Measurements from ENCODE around the gene RPTOR. TPM values are rescaled to one million over a fixed set of nuclear protein-coding genes. Genes with fewer than 3 reads are reported as not detected.

RPTOR gene
- total and polyA plus RNA-seq, 2 donors (not counting 3 experiments of a cell fraction or from before 2014, with no cell fraction given) = 10.7 to 41.8 TPM

- no peak for DNase-seq (ENCODE audit: low read depth, low spot score)
- no peaks in the 10 kb centered on the region for H3K36me3 ChIP-seq (ENCODE audit: control insufficient read depth in 2 of 2, extremely low read depth in 1 of 2, insufficient read depth in 2 of 2, low read length in 2 of 2)
- no peak overlapping the region for H3K4me3 ChIP-seq (replicated peaks in 1 of 3; ENCODE audit: insufficient read depth in 1 of 3, low read depth in 1 of 3, low read length in 3 of 3)
- no peak overlapping the region for H3K27ac ChIP-seq (ENCODE audit: insufficient read depth, low read depth, low read length)
- no peaks in the 10 kb centered on the region for H3K79me2 ChIP-seq (ENCODE audit: control insufficient read depth, insufficient read depth, low read length)
- no peaks in the 10 kb centered on the region for H3K9me3 ChIP-seq (replicated peaks; ENCODE audit: control insufficient read depth, insufficient read depth, low read length)
- H3K27me3 ChIP-seq (ENCODE audit: control insufficient read depth in 2 of 2, insufficient read depth in 2 of 2, low read length in 2 of 2) = peaks cover 22 to 29% of the 10 kb centered on the region in 2 experiments
- no peak overlapping the region for H2AFZ ChIP-seq (ENCODE audit: low read depth, low read length)
- no peak overlapping the region for H3K4me2 ChIP-seq (ENCODE audit: insufficient read depth, low read length)
- no peak for TF ChIP-seq MYC (IDR thresholded peaks at IDR 0.05; ENCODE audit: low read depth, low read length)
- TF ChIP-seq JUN (IDR thresholded peaks at IDR 0.05; ENCODE audit: borderline replicate concordance, insufficient read depth, insufficient read length, low read depth) = no peak
- no peak for TF ChIP-seq MAX (IDR thresholded peaks at IDR 0.05; ENCODE audit: insufficient read depth, insufficient read length)
- TF ChIP-seq GATA2 (IDR thresholded peaks at IDR 0.05; ENCODE audit: insufficient read depth, insufficient read length, low read depth, low read length) = no peak
- no peak for TF ChIP-seq POLR2A (IDR thresholded peaks at IDR 0.05; ENCODE audit: low read depth, low read length)
- no peaks in the 10 kb centered on the region for H4K20me1 ChIP-seq (replicated peaks; ENCODE audit: control insufficient read depth, extremely low read depth, insufficient read depth, low read length)
- no peak for FAIRE-seq
- ChIA-PET POLR2A (no interaction called here), CTCF (no interaction called here)
- dilution Hi-C loops (cut with MboI; ENCODE audit: extremely low pct_ligation_motif_present, low sequenced_read_pairs) (no loop called here), intact Hi-C loops (cut with micrococcal nuclease) (no loop called here)
- no peaks in the 10 kb centered on the region for H3K9me1 ChIP-seq (replicated peaks; ENCODE audit: control insufficient read depth, extremely low read depth, insufficient read depth, low read length)
- H3K9ac ChIP-seq (replicated peaks; ENCODE audit: extremely low read depth, insufficient read depth, low read length) = no peak overlapping the region
- BruUV-seq (replicated peaks) = no TSS peak
- H3K4me1 ChIP-seq (ENCODE audit: control insufficient read depth, extremely low read depth, insufficient read depth, low read length) = no peaks in the 10 kb centered on the region
Observed at GRCh38 chr17:80527016-80527645, 17.5 kb upstream of the RPTOR start.

GRCh38 chr17:80528536-80528935 is 16.1 kb upstream of the RPTOR start:
- FAIRE-seq = no peak
- dilution Hi-C loops (cut with MboI; ENCODE audit: extremely low pct_ligation_motif_present, low sequenced_read_pairs) = no loop called here
- no peaks in the 10 kb centered on the region for H3K79me2 ChIP-seq (ENCODE audit: control insufficient read depth, insufficient read depth, low read length)
- TF ChIP-seq FOS (IDR thresholded peaks at IDR 0.05; ENCODE audit: borderline replicate concordance, insufficient read depth, low read length) = no peak
- no peak overlapping the region for H3K4me2 ChIP-seq (ENCODE audit: insufficient read depth, low read length)
- intact Hi-C loops (cut with micrococcal nuclease) = no loop called here
- ChIA-PET POLR2A (no interaction called here), CTCF (interaction anchor here (1.2 kb wide), 1 partner anchor 331 kb away, joined by 3 read pairs; no protein-coding TSS in a partner anchor)
- BruUV-seq (replicated peaks) = no TSS peak
- no peaks in the 10 kb centered on the region for H3K9me1 ChIP-seq (replicated peaks; ENCODE audit: control insufficient read depth, extremely low read depth, insufficient read depth, low read length)
- H3K9me3 ChIP-seq (replicated peaks; ENCODE audit: control insufficient read depth, insufficient read depth, low read length) = no peaks in the 10 kb centered on the region
- H3K4me3 ChIP-seq (replicated peaks in 1 of 3; ENCODE audit: insufficient read depth in 1 of 3, low read depth in 1 of 3, low read length in 3 of 3) = no peak overlapping the region
- H2AFZ ChIP-seq (ENCODE audit: low read depth, low read length) = no peak overlapping the region
- no peak for DNase-seq (ENCODE audit: low read depth, low spot score)
- H3K36me3 ChIP-seq (ENCODE audit: control insufficient read depth in 2 of 2, extremely low read depth in 1 of 2, insufficient read depth in 2 of 2, low read length in 2 of 2) = no peaks in the 10 kb centered on the region
- H3K27ac ChIP-seq (ENCODE audit: insufficient read depth, low read depth, low read length) = no peak overlapping the region
- H4K20me1 ChIP-seq (replicated peaks; ENCODE audit: control insufficient read depth, extremely low read depth, insufficient read depth, low read length) = no peaks in the 10 kb centered on the region
- no peaks in the 10 kb centered on the region for H3K4me1 ChIP-seq (ENCODE audit: control insufficient read depth, extremely low read depth, insufficient read depth, low read length)
- H3K27me3 ChIP-seq (ENCODE audit: control insufficient read depth in 2 of 2, insufficient read depth in 2 of 2, low read length in 2 of 2) = peaks cover 22 to 24% of the 10 kb centered on the region in 2 experiments
- H3K9ac ChIP-seq (replicated peaks; ENCODE audit: extremely low read depth, insufficient read depth, low read length) = no peak overlapping the region

Data from endothelial cell of umbilical vein (primary cell).